Osteocyte (in vitro differentiated cells): Measurements from ENCODE around the gene DYNC1LI1. TPM values are rescaled to one million over a fixed set of nuclear protein-coding genes. Genes with fewer than 3 reads are reported as not detected.

Source experiments
- DNase-seq: peaks from one replicate; pipeline ENCODE4 v3.0.0; 2021; ENCODE audit warnings: mixed read lengths; ENCODE audit not compliant: unreplicated experiment; ENCODE audit errors: extremely low spot score
- H3K27ac Mint-ChIP-seq: one replicate; pipeline ENCODE4 v1.8.0; 2021; ENCODE audit warnings: mild to moderate bottlenecking, mixed read lengths; ENCODE audit not compliant: unreplicated experiment
- H3K27me3 Mint-ChIP-seq: one replicate; pipeline ENCODE4 v1.8.0; 2021; ENCODE audit warnings: mixed read lengths; ENCODE audit not compliant: unreplicated experiment
- H3K36me3 Mint-ChIP-seq: one replicate; pipeline ENCODE4 v1.8.0; 2021; ENCODE audit warnings: mixed read lengths; ENCODE audit not compliant: unreplicated experiment
- H3K4me1 Mint-ChIP-seq: one replicate; pipeline ENCODE4 v1.8.0; 2021; ENCODE audit warnings: mixed read lengths; ENCODE audit not compliant: unreplicated experiment
- H3K4me3 Mint-ChIP-seq: one replicate; pipeline ENCODE4 v1.8.0; 2021; ENCODE audit warnings: mild to moderate bottlenecking, moderate library complexity, mixed read lengths; ENCODE audit not compliant: unreplicated experiment
- H3K9me3 Mint-ChIP-seq: one replicate; pipeline ENCODE4 v1.8.0; 2021; ENCODE audit warnings: mixed read lengths; ENCODE audit not compliant: unreplicated experiment
- total RNA-seq: library from RNA; stranded (reverse); gene quantifications from 2 replicates; pipeline ENCODE4 v1.2.1, GENCODE V29; 2021
- TF ChIP-seq, protein P1 (sequence below): fragments of 200-600 bp; sonication (generic); IDR thresholded peaks from 2 replicates; pipeline ENCODE4 v1.5.0; 2021; ENCODE audit warnings: antibody characterized with exemption, mild to moderate bottlenecking, moderate library complexity

DYNC1LI1 gene
- total RNA-seq, 1 donor from 2014 or later = 64.3 TPM

DNA sequence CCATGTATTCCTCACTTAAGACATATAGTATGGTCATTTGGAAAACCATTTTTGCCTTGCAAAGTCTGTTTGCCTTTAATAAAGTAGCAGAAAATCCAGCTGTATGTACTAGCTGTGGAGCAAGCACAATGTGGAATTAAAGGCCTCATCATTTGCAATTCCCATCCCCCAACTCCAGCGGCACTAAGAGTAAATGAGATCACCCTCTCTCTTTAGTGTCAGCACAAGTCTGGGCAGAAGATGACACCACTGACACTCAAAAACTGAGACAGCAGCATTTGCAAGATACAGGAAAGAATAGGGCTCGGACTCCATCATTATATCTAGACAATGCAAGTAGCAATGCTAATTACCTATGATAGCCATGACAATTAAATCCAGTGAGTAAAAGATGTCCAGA is 24.7 kb upstream of the DYNC1LI1 start:
- Mint-ChIP-seq H3K4me1 (peaks cover 35% of the 10 kb centered on the region), H3K9me3 (no peaks in the 10 kb centered on the region)
- TF ChIP-seq, protein P1, sequence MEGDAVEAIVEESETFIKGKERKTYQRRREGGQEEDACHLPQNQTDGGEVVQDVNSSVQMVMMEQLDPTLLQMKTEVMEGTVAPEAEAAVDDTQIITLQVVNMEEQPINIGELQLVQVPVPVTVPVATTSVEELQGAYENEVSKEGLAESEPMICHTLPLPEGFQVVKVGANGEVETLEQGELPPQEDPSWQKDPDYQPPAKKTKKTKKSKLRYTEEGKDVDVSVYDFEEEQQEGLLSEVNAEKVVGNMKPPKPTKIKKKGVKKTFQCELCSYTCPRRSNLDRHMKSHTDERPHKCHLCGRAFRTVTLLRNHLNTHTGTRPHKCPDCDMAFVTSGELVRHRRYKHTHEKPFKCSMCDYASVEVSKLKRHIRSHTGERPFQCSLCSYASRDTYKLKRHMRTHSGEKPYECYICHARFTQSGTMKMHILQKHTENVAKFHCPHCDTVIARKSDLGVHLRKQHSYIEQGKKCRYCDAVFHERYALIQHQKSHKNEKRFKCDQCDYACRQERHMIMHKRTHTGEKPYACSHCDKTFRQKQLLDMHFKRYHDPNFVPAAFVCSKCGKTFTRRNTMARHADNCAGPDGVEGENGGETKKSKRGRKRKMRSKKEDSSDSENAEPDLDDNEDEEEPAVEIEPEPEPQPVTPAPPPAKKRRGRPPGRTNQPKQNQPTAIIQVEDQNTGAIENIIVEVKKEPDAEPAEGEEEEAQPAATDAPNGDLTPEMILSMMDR = no peak

DNA sequence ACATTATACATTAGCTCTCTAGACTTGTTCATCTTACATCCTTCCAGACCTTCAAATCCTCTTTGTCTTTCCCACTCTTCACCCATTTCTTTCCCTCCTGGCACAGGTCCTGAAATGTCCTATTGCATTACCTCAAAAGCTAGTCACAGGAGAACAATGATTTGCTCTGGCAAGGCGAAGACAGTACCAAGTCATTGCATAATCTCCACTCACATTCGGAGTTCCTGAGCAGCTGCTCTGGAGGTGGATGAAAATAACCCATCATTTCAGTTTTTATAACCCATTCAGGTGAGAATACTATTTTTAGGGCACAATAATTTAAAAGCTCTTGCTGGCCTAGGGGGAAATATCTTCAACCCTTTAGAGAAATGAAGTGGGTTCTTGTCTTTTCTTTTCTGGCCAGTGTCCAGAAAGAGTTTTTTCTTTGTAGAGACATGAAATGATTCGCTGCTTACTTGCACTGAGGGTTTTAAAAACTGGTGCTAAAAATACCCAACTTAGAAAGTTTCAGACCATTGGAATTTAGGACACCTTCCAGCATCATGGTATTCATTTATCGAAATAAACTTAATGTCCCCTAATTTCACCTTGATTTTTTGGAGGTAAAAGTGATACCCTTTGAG is 23.4 kb upstream of the DYNC1LI1 start:
- no peak overlapping the region for H3K4me3 Mint-ChIP-seq
- H3K27ac Mint-ChIP-seq = peak overlapping the region; percentile 40
- H3K27me3 Mint-ChIP-seq = no peaks in the 10 kb centered on the region
- no peaks in the 10 kb centered on the region for H3K9me3 Mint-ChIP-seq
- DNase-seq = no peak
- peaks cover 35% of the 10 kb centered on the region for H3K4me1 Mint-ChIP-seq
- TF ChIP-seq, protein P1 = no peak
- H3K36me3 Mint-ChIP-seq = no peaks in the 10 kb centered on the region

More for the DNA sequence above, 24.7 kb upstream of the DYNC1LI1 start:
- H3K27ac Mint-ChIP-seq = no peak overlapping the region
- no peaks in the 10 kb centered on the region for H3K36me3 Mint-ChIP-seq
- no peaks in the 10 kb centered on the region for H3K27me3 Mint-ChIP-seq
- DNase-seq = no peak
- H3K4me3 Mint-ChIP-seq = no peak overlapping the region

DNA sequence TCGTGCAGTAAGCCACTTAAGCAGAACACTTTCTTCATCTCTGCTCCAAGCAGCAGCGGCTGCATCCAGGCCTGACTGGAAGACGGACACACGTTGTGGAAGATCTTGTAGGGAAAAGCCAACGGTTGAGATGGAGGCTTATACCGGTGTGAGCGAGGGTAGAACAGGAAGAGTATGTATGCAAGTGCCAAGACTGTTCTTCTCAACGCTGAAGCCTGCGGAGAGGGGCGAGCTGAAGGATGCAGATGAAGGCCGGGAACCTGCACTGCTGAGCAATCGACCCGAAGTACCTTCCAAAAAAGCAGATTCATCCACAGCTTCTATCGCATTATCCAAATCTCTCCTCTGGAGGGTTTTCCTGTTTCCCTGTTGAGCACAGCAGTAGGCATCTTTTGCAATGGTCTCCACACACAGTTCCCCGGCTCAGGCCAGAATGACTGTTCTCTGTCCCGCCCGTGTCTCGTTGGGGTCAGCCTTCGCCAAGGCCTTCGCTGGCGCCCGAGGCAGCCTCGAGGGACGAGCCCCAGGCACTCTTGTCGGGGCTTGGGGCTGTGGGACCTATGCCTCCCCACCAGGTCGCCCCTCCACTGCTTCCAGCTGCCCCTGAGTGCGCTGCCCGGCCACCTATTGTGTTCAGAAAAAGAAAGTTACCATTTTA is 22.2 kb upstream of the DYNC1LI1 start:
- DNase-seq = no peak
- peak overlapping the region; percentile 46 for H3K27ac Mint-ChIP-seq
- peaks cover 35% of the 10 kb centered on the region for H3K4me1 Mint-ChIP-seq
- H3K36me3 Mint-ChIP-seq = no peaks in the 10 kb centered on the region
- TF ChIP-seq, protein P1 = no peak
- no peak overlapping the region for H3K4me3 Mint-ChIP-seq
- no peaks in the 10 kb centered on the region for H3K27me3 Mint-ChIP-seq
- H3K9me3 Mint-ChIP-seq = no peaks in the 10 kb centered on the region

DNA sequence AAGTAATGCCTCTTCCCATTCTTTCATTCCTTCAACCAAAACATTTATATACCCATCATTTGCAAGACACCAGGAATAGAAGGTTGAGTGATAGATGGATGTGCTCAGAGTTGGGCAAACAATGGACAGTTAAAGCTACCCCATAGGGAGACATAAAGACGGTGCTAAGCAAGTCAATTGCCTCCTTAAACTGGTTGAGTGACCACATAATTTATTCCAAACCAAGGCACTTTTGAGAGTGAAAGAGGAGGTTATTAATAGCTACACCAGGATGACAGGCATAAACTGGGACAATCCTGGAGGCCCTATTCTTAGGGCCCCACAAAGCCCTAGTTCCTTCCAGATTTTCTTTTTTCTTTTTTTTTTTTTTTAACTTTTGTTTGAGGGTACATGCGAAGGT is 21.4 kb upstream of the DYNC1LI1 start:
- Mint-ChIP-seq H3K4me1 (peaks cover 34% of the 10 kb centered on the region), H3K36me3 (no peaks in the 10 kb centered on the region), H3K9me3 (no peaks in the 10 kb centered on the region), H3K27me3 (no peaks in the 10 kb centered on the region), H3K27ac (no peak overlapping the region), H3K4me3 (no peak overlapping the region)
- TF ChIP-seq, protein P1 = no peak
- DNase-seq = no peak

DNA sequence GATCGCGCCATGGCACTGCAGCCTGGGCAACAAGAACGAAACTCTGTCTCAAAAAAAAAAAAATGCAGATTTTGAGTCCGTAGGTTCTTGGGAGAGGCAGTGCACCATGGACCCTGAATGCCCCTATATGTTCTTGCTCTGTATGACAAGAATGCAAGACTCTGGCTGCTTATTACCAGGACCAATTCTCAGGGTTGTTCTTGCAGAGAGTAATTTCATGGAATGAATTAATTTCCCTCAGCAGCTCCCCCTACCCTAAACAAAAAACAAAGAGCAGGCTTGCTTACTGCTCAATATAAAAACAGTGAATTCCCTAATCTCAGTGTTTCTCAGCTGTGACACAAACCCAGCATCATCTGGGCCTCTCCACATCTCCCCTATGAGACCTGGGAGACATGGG is 20.5 kb upstream of the DYNC1LI1 start:
- Mint-ChIP-seq H3K4me1 (peaks cover 26% of the 10 kb centered on the region), H3K27me3 (no peaks in the 10 kb centered on the region), H3K36me3 (no peaks in the 10 kb centered on the region), H3K27ac (no peak overlapping the region), H3K9me3 (no peaks in the 10 kb centered on the region), H3K4me3 (no peak overlapping the region)
- TF ChIP-seq, protein P1 = no peak
- no peak for DNase-seq
